AG09319 (cell line): ENCODE results near the gene SCFD1.
"Not testable (repeated sequence)": the region's sequence is repeated elsewhere in the genome, so short reads cannot be mapped to it uniquely, and the experiment has no call there.

ENCODE experiments used
- DNase-seq: peaks from one replicate; pipeline ENCODE4 v3.0.0-alpha.2; 2010; ENCODE audit warnings: low read depth; ENCODE audit errors: extremely low read depth
- TF ChIP-seq, protein P1 (sequence below): IDR thresholded peaks from 2 replicates; pipeline ENCODE4 v1.5.1; 2011; ENCODE audit warnings: low read depth, mild to moderate bottlenecking, inconsistent platforms, low read length, moderate library complexity

The SCFD1 gene

DNA sequence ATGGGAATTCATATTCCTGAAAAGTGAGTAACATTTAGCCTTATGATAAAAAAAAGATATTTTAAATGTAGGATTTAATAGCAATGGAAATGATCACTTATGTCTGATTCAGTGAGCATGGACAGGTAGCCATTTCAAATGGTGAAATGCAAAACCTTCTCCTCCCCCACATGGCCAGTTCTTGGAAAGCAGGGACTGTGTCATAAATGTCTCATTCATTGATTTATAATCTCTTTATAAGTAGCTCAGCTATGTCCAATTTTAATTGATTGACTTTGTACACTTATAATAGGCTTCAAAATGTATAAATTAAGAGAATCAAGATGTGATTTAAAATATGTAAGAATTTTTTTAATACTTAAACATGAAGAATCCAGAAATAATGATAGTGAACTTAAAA, 24.6 kb upstream of the SCFD1 start:
- DNase-seq, result no peak
- TF ChIP-seq, protein P1, sequence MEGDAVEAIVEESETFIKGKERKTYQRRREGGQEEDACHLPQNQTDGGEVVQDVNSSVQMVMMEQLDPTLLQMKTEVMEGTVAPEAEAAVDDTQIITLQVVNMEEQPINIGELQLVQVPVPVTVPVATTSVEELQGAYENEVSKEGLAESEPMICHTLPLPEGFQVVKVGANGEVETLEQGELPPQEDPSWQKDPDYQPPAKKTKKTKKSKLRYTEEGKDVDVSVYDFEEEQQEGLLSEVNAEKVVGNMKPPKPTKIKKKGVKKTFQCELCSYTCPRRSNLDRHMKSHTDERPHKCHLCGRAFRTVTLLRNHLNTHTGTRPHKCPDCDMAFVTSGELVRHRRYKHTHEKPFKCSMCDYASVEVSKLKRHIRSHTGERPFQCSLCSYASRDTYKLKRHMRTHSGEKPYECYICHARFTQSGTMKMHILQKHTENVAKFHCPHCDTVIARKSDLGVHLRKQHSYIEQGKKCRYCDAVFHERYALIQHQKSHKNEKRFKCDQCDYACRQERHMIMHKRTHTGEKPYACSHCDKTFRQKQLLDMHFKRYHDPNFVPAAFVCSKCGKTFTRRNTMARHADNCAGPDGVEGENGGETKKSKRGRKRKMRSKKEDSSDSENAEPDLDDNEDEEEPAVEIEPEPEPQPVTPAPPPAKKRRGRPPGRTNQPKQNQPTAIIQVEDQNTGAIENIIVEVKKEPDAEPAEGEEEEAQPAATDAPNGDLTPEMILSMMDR, result no peak

DNA sequence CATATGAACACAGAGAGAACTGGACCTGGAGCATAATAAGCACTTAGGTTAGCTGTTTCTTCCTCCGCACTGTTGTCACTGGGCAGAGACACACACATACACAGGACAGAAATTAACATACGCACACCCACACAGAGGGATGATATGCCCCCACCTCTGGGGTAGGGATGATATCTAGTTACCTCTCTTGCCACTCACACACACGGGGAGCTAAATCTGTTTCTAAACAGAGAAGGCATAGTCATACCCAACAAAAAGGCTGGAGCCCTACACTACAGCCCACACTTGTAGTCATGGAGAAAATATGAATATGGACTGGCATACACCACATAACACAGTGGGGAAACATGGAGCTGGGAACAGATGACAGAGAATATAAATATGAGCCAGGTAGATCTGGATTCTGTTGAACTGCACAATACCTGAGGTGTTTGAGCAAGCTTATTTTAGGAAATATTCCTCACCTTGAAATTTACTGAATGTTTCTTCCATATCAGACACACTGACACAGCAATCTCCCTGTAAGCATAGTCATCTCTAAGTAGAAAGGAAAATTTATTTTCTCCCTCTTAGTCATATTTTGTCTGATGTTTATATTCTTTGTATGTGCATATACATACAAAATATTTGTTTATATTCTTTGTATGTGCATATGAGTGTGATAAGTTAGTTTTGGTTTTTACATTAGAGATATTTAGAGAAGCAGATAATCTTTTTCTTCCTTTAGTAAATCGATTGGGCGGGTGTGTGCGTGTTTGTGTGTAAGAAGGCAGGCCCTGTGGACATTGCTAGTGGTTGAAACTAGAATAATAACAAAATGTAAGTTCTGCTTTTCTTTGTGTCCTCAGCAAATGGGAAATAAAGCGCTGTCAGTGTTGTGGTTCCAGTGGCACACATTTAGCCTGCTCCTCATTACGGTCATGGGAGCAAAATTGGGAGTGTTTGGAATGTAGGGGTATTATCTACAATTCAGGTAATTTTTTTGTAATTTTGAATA, 20.9 kb upstream of the SCFD1 start:
- TF ChIP-seq, protein P1, result no peak
- DNase-seq, result no peak

DNA sequence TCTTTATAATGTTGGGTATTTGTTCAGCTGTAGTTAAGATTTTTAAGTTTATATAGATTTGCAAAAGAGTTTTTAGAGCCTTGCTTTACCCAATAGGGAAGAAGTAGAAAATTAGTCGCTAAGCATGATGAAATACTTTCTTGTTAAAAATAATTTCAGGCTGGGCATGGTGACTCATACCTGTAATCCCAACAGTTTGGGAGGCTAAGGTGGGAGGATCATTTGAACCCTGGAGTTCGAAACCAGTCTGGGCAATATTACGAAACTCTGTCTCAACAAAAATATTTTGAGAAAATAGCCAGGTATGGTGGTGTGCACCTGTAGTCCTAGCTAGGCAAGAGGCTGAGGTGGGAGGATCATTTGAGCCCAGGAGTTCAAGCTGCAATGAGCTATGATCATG, 18.7 kb upstream of the SCFD1 start:
- TF ChIP-seq, protein P1, result no peak

DNA sequence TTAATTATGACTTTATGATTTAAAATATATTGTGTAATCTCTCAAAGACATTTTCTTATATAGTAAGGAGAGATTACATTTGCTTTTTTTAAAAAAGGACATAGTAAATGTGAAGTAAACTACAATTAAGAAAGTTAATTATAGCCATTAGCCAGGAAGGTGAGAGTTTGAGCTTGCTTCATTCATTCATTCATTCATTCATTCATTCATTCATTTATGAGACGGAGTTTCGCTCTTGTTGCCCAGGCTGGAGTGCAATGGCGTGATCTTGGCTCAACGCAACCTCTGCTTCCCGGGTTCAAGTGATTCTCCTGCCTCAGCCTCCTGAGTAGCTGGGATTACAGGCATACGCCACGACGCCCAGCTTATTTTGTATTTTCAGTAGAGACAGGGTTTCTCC, 17.4 kb upstream of the SCFD1 start:
- DNase-seq, result not testable (repeated sequence)

More for the DNA sequence above, 18.7 kb upstream of the SCFD1 start:
- no peak for DNase-seq

DNA sequence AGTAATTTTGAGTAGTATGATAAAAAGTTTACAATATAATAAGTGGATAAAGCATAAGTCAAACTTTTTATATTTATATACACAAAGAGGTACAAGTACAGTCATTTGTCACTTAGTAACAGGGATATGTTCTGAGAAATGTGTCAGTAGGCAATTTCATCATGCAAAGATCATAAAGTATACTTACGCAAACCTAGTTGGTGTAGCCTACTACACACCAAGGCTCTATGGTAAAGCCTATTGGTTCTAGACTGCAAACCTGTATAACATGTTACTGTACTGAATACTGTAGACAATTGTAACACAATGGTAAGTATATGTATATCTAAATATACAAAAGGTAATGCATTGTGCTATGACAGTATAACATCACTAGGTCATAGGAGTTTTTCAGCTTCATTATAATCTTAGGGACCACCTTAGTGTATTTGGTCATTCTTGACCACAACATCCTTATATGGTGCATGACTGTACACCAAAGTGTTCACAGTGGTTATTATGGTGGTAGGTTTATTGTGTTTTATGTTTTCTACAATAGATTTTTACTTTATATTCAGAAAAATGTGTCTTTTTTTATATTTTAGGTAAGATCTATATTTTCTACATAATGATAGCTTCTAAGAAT, 14.9 kb upstream of the SCFD1 start:
- TF ChIP-seq, protein P1, result no peak
- DNase-seq, result no peak

DNA sequence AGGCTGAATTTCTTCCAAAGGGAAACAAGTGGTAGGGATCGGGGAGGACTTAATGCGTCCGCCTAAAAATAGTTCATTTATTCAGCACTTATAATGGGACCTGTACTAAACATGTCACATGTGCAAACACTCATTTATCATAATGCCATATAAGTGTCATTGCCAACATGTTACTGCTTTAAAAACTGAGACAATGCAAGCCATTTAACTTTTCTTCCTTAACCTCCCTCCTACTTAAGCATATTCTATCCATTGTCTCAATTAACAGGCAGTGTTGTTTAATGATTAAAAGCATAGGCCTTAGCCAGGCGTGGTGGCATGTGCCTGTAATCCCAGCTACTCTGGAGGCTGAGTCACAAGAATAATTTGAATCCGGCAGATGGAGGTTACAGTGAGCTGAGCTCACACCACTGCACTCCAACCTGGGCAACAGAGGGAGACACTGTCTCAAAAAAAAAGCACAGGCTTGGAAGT, 13.5 kb upstream of the SCFD1 start:
- TF ChIP-seq, protein P1, result no peak; the same call in 1 of the 2 replicates

DNA sequence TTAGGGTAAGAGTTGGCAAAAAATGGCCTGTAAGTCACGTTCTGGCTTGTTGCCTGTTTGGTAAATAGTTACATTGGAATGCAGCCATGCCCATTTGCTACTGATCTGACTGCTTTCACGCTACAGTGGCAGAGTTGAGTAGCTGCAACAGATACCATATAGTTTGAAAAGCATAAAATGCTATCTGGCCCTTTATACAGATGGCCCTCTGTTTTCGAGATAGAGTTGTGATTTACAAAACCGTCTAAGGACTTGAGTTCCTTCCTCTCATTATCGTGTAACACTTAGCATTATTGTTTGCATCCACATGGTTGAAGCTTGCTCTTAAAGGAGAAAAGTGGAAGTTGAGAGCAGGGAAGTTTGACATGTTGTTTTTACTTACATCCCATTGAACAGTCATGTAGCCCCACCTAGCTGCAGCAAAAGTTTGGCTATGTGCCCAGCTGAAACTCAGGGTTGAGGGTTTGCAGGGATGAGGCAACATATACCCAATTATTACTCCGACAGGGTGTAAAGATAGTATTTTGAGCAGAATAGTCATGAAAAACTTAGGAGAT, 11.3 kb upstream of the SCFD1 start:
- TF ChIP-seq, protein P1, result peak; percentile 28
- DNase-seq, result peak; percentile 39

More for the DNA sequence above, 13.5 kb upstream of the SCFD1 start:
- no peak for DNase-seq
